ENCODE measurements around the gene UNK.

The UNK gene

GRCh38 chr17:75822119-75822799 is 37.7 kb downstream of the UNK start:
- no peak for DNase-seq (ENCODE audit: low spot score)

GRCh38 chr17:75822800-75823166 is 38.2 kb downstream of the UNK start:
- DNase-seq (ENCODE audit: low spot score), result no peak

GRCh38 chr17:75823257-75824041 is 38.8 kb downstream of the UNK start:
- DNase-seq (ENCODE audit: low spot score), result no peak

- no peak for DNase-seq (ENCODE audit: low spot score)
Observed at GRCh38 chr17:75824050-75824552, 39.5 kb downstream of the UNK start.

GRCh38 chr17:75824666-75825065 is 40.1 kb downstream of the UNK start:
- no peak for DNase-seq (ENCODE audit: low spot score)

- no peak for DNase-seq (ENCODE audit: low spot score)
Observed at GRCh38 chr17:75825149-75825552, 40.5 kb downstream of the UNK start.

DNA sequence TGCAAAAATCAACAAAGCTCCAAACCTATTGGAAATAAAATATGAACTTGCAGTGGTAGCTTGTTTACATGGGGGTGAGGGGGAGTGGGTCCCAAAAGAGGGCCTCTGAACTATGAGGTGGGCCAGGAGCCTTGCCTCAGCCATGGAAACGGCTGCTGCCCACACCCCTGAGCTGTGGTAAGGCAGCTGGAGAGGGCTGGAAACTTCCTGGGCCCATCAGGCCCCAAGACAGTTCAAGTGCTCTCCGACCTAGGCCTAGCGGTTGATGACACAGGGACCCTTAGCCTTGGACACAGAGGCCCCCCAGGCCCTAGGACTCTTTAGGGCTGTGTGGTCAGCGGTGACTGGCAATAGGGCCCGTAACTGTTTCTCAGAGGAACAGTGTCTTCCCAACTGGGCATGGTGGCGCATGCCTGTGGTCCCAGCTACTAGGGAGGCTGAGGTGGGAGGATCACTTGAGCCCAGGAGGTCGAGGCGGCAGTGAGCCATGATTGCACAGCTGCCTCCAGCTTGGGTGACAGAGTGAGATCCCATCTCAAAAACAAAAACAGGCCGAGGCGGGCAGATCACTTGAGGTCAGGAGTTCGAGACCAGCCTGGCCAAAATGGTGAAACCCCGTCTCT is 41.3 kb downstream of the UNK start:
- no peak for DNase-seq (ENCODE audit: low spot score)

GRCh38 chr17:75826561-75827307 is 42.1 kb downstream of the UNK start:
- DNase-seq (ENCODE audit: low spot score), result no peak

- DNase-seq (ENCODE audit: low spot score), result peak; percentile 96
Observed at GRCh38 chr17:75827308-75828075, 42.9 kb downstream of the UNK start.

- no peak for DNase-seq (ENCODE audit: low spot score)
Observed at GRCh38 chr17:75828076-75828400, 43.4 kb downstream of the UNK start.

GRCh38 chr17:75828741-75829140 is 44.1 kb downstream of the UNK start:
- no peak for DNase-seq (ENCODE audit: low spot score)

- DNase-seq (ENCODE audit: low spot score), result no peak
Observed at GRCh38 chr17:75829747-75830146, 45.1 kb downstream of the UNK start.

- DNase-seq (ENCODE audit: low spot score), result peak; percentile 98
Observed at GRCh38 chr17:75830164-75831031, 45.8 kb downstream of the UNK start.

GRCh38 chr17:75831032-75831571 is 46.5 kb downstream of the UNK start:
- DNase-seq (ENCODE audit: low spot score), result no peak

GRCh38 chr17:75832164-75832651 is 47.6 kb downstream of the UNK start:
- no peak for DNase-seq (ENCODE audit: low spot score)

DNA sequence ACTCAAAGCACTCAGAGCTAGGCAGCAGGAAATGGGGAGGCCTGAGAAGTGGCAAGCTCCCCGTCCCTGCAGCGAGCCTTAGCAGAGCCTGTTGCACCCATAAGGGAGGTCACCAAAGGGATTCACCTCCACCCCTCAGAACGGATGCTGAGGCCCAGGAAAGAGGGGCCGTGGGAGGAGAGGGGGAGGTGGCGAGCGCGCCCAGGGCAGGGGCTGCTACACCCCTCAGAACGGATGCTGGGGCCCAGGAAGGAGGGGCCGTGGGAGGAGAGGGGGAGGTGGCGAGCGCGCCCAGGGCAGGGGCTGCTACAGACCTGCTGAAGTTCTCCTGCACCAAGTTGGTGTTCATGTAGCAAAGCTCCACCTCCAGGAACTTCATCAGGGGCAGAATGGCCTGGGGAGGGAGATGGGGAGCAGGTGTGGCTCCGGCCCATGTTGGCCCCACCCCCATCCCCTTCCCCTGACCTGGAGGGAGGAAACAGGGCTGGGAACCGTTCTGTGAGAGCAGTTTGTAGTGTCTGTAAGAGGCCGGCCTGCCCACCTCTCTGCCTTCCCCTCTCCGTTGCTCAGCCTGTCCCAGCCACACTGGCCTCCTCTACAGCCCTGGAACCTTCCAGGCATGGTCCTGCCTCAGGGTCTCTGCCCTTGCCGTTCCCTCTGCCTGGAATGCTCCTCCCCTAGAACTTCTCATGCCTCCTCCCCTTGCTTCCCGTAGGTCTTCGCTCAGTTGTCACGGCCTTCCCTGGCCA is 48.2 kb downstream of the UNK start:
- no peak for DNase-seq (ENCODE audit: low spot score)

DNA sequence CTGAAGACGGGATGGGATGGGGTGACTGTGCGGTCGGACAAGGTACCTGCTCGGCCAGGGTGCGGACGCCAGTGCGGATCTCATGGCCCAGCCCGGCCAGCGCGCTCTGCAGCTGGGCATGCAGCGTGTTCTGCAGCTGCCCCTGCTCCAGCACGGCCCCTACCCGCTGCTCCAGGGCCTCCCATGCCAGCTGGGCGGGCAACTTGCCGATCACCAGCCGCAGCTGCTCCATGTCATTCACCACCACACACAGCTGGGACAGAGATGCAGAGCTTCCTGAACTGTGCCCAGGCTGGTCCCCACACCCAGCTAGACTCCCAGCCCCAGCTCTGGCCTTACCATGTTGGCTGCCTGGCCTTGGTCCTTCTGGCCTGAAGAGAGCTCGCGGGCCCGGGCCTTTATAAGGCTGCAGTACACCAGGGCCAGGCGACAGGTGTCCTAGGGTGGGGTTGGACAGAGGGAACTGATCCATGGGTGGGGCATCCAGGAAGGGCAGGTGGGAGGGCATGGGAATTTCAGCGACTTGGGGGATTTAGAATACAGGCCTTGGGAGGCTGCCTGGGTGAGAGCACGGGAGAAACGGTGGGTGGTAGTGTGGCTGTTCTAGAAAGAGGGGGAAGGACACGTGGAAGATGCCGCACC is 49.8 kb downstream of the UNK start:
- no peak for DNase-seq (ENCODE audit: low spot score)

DNA sequence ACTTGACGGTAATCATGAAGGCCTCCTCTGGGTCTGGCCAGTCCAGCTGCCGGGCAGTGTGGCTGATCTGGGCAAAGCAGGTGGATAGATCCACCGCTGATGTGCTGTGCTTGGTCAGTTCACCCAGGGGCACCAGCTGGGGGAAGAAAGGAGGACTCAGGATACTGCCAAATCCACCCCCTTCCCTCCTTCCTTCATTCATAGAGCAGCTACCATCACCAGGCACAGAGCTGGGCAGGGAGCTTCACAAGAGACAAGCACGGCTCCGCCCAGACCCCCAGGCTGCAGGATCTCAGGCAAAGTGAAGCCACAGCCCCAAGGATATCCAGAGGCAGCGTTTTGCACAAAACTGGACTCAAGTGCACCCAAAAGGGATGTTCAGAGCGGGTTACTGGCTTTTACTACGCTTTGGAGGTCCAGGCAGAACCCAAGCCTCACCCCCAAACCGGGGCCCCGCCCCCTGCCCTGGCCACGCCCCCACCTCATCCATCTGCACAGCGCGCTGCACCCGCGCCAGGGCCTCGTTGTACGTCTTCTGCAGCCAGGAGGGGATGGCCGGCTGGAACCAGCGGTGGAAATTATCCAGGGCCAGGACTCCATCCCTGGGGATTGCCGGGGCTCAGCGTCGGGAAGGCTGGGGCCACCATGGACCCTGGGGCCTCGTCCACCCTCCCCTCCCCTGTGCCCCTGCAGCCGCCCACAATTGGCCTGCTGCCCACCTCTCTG is 50.5 kb downstream of the UNK start:
- no peak for DNase-seq (ENCODE audit: low spot score)
